Pons (tissue), 1 donor: ENCODE measurements around the gene PTTG1.
A peak's percentile ranks its signal among the peaks of the same experiment; 100 is the strongest.

Experiments
- DNase-seq: peaks from one replicate; pipeline ENCODE4 v3.0.0-alpha.2; 2016; ENCODE audit warnings: low spot score

The PTTG1 gene

DNA sequence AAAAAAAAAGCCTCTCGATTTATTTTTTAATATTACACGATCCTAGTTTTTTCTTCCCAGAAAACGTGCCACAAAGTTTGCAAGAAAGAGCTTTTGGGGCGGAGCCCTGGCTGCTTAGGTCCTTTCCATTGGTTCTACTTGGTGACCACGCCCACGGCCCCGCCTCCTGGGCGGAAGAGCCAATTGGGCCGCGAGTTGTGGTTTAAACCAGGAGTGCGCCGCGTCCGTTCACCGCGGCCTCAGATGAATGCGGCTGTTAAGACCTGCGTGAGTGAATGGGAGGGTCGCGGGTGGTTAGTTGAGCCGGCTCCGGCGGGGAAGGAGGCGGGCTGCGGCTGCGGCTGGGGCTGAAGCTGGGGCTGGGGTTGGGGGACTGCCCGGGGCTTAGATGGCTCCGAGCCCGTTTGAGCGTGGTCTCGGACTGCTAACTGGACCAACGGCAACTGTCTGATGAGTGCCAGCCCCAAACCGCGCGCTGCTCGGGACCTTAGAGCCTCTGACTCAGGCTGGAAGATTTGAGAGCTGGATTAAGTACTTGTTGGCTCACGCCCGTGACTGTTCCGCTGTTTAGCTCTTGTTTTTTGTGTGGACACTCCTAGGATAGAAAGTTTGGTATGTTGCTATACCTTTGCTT is at the start of gene PTTG1:
PTTG1 (plus strand) TSS at position 231 of the 634 bp plus-strand sequence. CDS start 458 bp downstream, outside the sequence.
- DNase-seq: peak; percentile 94

DNA sequence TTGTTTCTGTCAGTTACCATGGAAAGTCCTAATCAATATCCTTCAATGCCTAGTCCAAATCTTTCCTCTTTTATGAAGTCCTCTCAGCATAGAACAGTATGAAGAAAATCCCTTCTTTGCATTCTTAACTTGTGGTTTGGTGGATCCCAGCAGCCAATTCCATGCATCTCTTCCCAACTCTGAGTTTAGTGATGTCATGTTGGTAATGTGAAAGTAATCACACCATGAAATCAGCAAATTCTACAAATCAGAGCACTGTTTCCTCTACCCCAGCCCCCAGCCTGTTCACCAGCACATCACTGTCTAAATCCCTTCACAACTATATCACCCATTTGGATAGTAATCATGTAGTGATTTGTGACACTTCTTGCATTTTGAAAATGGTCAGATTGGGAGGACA is 46.5 kb upstream of the PTTG1 start:
- DNase-seq: no peak

GRCh38 chr5:160375701-160376100 is 46.0 kb upstream of the PTTG1 start:
- no peak for DNase-seq

DNA sequence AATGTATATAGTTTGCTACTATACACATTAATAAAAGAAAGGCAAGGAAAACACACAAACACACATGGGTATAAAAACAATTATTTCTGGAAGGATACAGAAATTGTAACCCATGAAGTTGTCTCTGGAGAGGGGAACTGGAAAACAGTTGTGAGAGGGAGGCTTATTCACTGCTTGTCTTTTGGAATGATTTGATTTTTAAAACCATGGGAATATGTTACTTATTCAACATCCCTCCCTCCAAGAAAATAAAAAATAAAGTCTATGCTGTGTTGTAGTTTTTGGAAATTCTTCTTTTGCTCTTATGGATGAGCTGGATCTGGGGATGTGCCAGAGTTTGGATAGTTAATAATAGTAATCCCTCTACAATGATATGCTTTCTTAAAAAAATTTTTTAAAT is 45.2 kb upstream of the PTTG1 start:
- no peak for DNase-seq

DNA sequence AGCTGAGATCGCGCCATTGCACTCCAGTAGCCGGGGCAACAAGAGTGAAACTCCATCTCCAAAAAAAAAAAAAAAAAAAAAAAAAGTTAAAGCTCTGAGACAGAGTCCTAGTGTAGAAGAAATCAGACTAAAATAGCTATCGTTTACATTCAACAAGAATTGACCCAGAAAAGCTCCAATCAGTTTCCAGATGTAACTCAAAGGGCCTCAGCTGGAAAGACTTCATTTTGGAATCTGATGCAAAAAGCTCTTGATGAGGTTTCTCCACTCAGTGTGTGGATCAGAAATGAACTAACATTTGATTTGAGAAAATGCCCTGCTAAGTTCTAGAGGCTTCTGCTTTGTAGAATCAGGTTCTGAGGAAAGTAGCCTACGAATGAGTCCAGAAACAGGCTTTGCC is 44.0 kb upstream of the PTTG1 start:
- DNase-seq: no peak

DNA sequence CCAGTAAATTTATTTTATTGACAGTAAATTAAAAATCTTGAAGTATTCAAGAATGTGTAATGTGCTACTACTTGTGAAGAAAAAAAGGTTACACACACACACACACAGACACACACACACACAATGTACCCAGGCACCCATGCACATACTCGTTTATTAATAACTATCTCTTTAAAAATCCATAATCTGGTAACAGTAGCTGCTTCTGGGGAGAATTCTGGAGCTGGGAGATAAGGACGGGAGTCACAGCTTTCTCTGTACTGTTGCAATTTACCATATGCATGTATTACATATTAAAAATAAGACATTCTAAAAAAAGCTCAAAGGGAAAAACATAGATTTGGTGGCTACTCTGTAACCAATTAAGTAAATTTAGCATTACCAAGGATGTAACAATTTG is 43.3 kb upstream of the PTTG1 start:
- no peak for DNase-seq

GRCh38 chr5:160379511-160379910 is 42.1 kb upstream of the PTTG1 start:
- DNase-seq: no peak

DNA sequence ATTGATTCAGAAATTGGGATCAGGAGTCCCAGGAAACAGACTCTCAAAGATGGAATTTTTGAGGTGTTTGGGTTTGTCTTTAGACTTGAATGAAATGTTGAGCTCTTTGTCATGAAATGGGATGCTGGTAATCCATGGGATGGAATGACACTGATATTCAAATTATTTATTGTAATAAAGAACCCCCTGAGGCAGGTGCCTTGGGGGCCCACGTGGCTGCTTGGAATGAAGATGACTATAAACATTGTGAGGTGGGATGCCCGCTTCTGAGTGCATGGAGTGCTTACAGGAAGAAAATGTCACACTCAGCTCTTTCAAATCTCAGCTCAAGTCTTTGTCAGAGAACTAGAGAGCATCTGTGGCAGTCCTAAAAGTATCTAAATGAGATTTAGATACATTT is 41.6 kb upstream of the PTTG1 start:
- no peak for DNase-seq

GRCh38 chr5:160382346-160382745 is 39.3 kb upstream of the PTTG1 start:
- no peak for DNase-seq

GRCh38 chr5:160384681-160385080 is 37.0 kb upstream of the PTTG1 start:
- DNase-seq: no peak

- DNase-seq: no peak
Observed at GRCh38 chr5:160385496-160385895, 36.2 kb upstream of the PTTG1 start.

DNA sequence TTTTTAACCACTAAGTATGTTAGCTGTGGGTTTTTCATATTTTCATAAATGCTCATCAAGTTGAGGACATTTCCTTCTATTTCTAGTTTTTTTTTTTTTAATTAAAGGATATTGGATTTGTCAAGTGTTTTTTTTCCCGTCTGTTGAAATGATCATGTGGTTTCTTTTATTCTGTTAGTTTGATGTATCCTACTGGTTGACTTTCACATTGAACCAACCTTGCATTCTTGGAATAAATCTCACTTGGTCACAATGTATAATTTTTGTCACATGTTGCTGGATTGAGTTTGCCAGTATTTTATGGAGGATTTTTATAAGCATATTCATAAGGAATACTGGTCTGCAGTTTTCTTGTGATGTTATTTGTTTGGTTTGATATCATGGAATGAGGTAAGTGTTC is 34.2 kb upstream of the PTTG1 start:
- no peak for DNase-seq

DNA sequence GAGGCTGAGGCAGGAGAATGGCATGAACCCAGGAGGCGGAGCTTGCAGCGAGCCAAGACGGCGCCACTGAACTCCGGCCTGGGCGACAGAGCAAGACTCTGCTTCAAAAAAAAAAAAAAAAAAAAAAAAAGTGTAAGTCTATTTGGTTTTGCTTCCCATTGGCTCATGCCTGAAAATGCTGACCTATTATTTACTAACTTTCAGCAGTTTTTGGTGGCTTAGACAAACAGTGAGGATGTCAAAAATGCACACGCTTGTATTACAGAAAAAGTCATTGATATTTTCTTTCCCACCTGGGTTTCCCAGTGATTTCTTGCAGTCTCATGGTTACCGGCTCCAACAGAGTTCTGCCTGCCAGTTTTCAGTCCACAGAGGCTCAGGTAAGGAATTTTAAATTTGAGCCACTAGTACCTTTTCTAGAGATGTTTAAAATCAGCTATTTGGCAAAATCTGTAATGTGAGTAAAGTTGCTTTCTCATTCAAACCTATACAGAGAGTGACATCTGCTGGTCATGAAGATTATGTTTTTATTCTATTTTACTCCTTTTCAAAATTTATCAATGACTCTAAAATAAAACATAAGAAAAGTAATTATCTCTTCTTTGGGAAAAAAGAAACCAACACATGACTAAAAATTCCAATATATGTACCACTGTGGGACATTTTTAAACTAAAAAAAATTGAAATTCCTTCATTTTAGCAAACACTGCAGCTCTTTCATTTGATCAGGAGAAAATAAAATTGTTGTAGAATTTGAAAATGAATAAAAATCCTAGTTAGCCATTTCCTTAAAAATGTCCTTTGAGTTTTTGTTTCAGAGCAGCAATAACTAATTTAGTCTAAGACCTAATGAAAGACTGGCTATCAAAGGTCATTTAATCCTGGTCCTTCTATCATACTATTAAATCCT is 30.6 kb upstream of the PTTG1 start:
- peak; percentile 30 for DNase-seq

DNA sequence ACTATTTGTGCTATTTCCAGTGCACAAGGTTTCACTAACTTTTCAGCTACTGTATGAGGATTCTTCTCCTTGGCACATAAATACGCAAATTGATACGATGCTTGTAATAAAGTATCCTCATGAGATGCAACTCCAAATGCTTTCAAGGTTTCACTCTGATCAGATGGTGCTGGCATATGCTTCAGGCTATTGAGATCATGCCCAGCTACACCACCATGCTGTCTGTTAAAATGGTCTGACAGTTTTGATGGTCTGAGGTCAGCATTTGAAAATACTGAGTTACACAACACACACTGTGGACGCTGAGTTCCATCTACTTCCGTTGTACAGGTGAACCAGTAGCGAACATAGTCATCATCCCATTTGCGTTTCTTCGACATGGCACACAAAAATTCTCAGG is 26.5 kb upstream of the PTTG1 start:
- no peak for DNase-seq

GRCh38 chr5:160397492-160397891 is 24.2 kb upstream of the PTTG1 start:
- no peak for DNase-seq

DNA sequence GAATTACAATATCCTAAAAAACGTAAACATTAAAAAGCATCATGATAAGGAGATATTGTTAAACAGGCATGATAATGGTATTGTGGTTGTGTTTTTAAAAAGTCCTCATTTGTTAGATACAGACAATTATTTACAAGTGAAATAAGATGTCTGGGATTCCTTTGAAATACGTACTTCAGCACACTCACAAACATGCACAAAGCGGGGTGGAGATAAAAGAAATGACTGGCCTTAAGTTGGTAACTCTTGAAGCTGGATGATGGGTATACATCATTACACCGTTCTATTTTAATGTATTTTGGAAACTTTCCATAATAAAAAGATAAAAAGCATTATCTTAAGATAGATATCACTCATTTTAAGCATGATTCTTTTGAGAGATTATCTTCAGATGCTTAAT is 22.8 kb upstream of the PTTG1 start:
- DNase-seq: no peak

- DNase-seq: peak; percentile 95
Observed at GRCh38 chr5:160399402-160400353, 22.0 kb upstream of the PTTG1 start, which contains the start of gene FAM200C. TSS of gene FAM200C (minus strand) at chr5:160400054. CDS start at chr5:160395490, 4,564 bp downstream.

- peak; percentile 87 for DNase-seq
Observed at GRCh38 chr5:160418561-160419457, 2.8 kb upstream of the PTTG1 start, which contains the start of gene SLU7. TSS of gene SLU7 (minus strand) at chr5:160419081. CDS start at chr5:160415294, 3,787 bp downstream.

GRCh38 chr5:160419458-160420330 is 2.0 kb upstream of the PTTG1 start:
- no peak for DNase-seq

DNA sequence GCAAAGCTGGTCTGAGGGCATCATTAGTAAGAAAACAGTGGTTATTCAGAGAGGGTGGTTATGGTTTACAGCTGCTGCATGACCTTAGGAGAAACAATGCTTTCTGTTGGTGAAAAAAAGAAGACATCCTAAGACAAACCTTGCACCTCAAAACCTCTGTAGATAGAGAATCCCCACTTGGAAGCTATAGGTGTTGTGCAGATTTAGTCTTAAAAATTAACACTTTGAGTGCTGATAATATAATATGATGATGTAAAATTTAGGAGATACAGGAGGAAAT is 1.4 kb upstream of the PTTG1 start:
- DNase-seq: no peak
